AG09309 (cell line): ENCODE results near the gene TRUB1.
"Not testable (repeated sequence)": the region's sequence is repeated elsewhere in the genome, so short reads cannot be mapped to it uniquely, and the experiment has no call there.

Source experiments
- DNase-seq: peaks from one replicate; pipeline ENCODE4 v3.0.0-alpha.2; 2010; ENCODE audit warnings: low read depth
- H3K4me3 ChIP-seq: 2 replicates; pipeline ENCODE4 v1.5.1; 2011; ENCODE audit warnings: mild to moderate bottlenecking, low read depth, low read length, moderate library complexity; ENCODE audit not compliant: control insufficient read depth
- TF ChIP-seq, protein P1 (sequence below): IDR thresholded peaks from 2 replicates; pipeline ENCODE4 v1.5.1; 2011; ENCODE audit warnings: mild to moderate bottlenecking, low read depth, low read length, inconsistent platforms; ENCODE audit not compliant: insufficient read depth, control insufficient read depth; ENCODE audit errors: missing control alignments

The TRUB1 gene

DNA sequence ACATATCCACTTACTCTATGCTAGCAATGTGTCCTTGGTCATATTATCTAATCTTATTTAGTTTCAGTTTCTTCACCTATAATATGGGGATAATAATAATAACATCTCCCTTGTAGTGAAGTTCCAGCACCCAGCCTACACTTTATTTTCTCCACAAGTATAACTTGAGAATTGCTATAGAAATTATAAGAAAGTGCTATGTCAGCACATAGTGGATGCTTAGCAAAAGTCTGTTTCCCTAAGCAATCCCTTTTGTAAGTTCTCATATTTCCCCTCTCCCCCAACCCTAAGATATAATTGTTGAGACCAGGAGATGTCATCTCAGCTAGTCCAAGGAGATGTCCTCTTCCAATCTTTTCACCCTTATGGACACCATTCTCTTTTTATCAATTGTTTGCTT is 5.8 kb upstream of the TRUB1 start:
- DNase-seq: no peak
- no peak overlapping the region for H3K4me3 ChIP-seq
- TF ChIP-seq, protein P1, sequence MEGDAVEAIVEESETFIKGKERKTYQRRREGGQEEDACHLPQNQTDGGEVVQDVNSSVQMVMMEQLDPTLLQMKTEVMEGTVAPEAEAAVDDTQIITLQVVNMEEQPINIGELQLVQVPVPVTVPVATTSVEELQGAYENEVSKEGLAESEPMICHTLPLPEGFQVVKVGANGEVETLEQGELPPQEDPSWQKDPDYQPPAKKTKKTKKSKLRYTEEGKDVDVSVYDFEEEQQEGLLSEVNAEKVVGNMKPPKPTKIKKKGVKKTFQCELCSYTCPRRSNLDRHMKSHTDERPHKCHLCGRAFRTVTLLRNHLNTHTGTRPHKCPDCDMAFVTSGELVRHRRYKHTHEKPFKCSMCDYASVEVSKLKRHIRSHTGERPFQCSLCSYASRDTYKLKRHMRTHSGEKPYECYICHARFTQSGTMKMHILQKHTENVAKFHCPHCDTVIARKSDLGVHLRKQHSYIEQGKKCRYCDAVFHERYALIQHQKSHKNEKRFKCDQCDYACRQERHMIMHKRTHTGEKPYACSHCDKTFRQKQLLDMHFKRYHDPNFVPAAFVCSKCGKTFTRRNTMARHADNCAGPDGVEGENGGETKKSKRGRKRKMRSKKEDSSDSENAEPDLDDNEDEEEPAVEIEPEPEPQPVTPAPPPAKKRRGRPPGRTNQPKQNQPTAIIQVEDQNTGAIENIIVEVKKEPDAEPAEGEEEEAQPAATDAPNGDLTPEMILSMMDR: no peak

- no peak overlapping the region for H3K4me3 ChIP-seq
- DNase-seq: no peak
- TF ChIP-seq, protein P1: no peak
Observed at GRCh38 chr10:114932945-114933344, 5.0 kb upstream of the TRUB1 start.

DNA sequence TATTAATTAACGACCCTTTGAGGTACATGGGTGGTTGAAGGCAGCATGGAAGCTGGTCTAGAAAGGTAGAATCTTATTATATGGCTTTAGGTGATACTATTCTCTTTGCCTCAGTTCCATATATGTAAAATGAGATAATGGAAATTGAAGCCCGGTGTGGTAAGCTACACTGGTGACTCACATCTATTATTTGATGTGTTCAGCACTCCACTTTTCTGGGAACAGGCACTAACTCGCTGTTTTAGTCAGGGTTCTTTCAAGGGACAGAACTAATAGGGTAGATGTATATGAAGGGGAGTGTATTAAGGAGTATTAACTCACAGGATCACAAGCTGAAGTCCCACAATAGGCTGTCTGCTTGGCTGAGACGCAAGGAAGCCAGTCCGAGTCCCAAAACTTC is 4.4 kb upstream of the TRUB1 start:
- TF ChIP-seq, protein P1: no peak
- no peak for DNase-seq
- no peak overlapping the region for H3K4me3 ChIP-seq

- DNase-seq, H3K4me3 ChIP-seq: not testable (repeated sequence)
Observed at GRCh38 chr10:114933995-114934394, 4.0 kb upstream of the TRUB1 start.

GRCh38 chr10:114938856-114939193 is 830 bp downstream of the TRUB1 start:
- H3K4me3 ChIP-seq: peak overlapping the region; percentile 81
- TF ChIP-seq, protein P1: no peak
- no peak for DNase-seq

DNA sequence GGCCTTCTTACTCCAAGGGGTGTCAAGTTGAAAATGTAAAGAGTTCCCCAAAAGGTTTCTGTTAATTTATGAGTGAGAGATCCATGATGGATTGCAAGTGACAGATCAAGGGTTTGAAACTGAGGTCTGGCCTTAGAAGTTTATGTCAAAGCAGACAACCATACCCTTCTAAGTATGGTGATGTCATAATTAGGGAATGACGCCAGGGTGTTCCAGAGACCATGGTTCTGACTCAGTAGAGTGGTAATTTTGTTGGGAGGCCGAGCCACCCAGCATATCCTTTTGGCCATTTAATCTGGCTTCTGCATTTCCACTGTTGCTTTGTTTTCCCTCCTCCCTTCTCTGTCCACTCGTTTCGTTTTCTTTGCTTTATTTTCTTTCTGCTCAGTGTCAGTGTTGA is 2.7 kb downstream of the TRUB1 start:
- no peak for DNase-seq
- H3K4me3 ChIP-seq: no peak overlapping the region
- TF ChIP-seq, protein P1: no peak

- no peak for DNase-seq
- TF ChIP-seq, protein P1: no peak
- H3K4me3 ChIP-seq: no peak overlapping the region
Observed at GRCh38 chr10:114943000-114943399, 5.0 kb downstream of the TRUB1 start.
